ENCODE measurements around the gene CD99L2.

CD99L2 gene
- 12.9 to 17.0 (median 13.7) reads per million in 4 donors for total RNA-seq

- peak; percentile 78 to 88 (median 86) for DNase-seq
Observed at GRCh38 chrX:150898343-150899190, at the start of gene CD99L2. TSS of gene CD99L2 (minus strand) at chrX:150898668. CDS start at chrX:150898588, 80 bp downstream.

GRCh38 chrX:150944233-150944632 is 45.8 kb upstream of the CD99L2 start:
- no peak for DNase-seq

- no peak for DNase-seq
Observed at GRCh38 chrX:150942942-150943594, 44.6 kb upstream of the CD99L2 start.

GRCh38 chrX:150941580-150941979 is 43.1 kb upstream of the CD99L2 start:
- DNase-seq = no peak

GRCh38 chrX:150940844-150941495 is 42.5 kb upstream of the CD99L2 start:
- DNase-seq = no peak

- no peak for DNase-seq
Observed at GRCh38 chrX:150936556-150936955, 38.1 kb upstream of the CD99L2 start.

- no peak for DNase-seq
Observed at GRCh38 chrX:150935467-150935866, 37.0 kb upstream of the CD99L2 start.

GRCh38 chrX:150934453-150934852 is 36.0 kb upstream of the CD99L2 start:
- no peak for DNase-seq

GRCh38 chrX:150933945-150934350 is 35.5 kb upstream of the CD99L2 start:
- DNase-seq = no peak

- DNase-seq = no peak
Observed at GRCh38 chrX:150929058-150929457, 30.6 kb upstream of the CD99L2 start.

- DNase-seq = no peak
Observed at GRCh38 chrX:150926791-150927190, 28.3 kb upstream of the CD99L2 start.

GRCh38 chrX:150926304-150926703 is 27.8 kb upstream of the CD99L2 start:
- no peak for DNase-seq

- DNase-seq = no peak
Observed at GRCh38 chrX:150919401-150919800, 20.9 kb upstream of the CD99L2 start.

- no peak for DNase-seq
Observed at GRCh38 chrX:150913511-150913910, 15.0 kb upstream of the CD99L2 start.

GRCh38 chrX:150907474-150907873 is 9.0 kb upstream of the CD99L2 start:
- no peak for DNase-seq

- DNase-seq = no peak
Observed at GRCh38 chrX:150906694-150907093, 8.2 kb upstream of the CD99L2 start.

GRCh38 chrX:150905293-150905692 is 6.8 kb upstream of the CD99L2 start:
- DNase-seq = no peak

GRCh38 chrX:150903110-150903508 is 4.6 kb upstream of the CD99L2 start:
- DNase-seq = no peak

- DNase-seq = no peak
Observed at GRCh38 chrX:150902434-150903109, 4.1 kb upstream of the CD99L2 start.

- peak in 4 of 5 donors; percentile 8 to 43 (median 10) for DNase-seq
Observed at GRCh38 chrX:150899191-150899757, 806 bp upstream of the CD99L2 start.

- peak in 4 of 5 donors; percentile 13 to 38 (median 24) for DNase-seq
Observed at GRCh38 chrX:150897421-150898320, 797 bp downstream of the CD99L2 start.

Measured in T-helper 1 cell (primary cell).